OCI-LY1 (cell line): ENCODE results near the gene TMED6.

Experiments
- EZH2 ChIP-seq: fragments of 200-600 bp; sonication (generic), shearing (Covaris generic); IDR thresholded peaks from 2 replicates; pipeline ENCODE4 v1.8.0; 2017; ENCODE audit warnings: borderline replicate concordance, mixed run types, mild to moderate bottlenecking, antibody characterized with exemption, low read length, moderate library complexity, mixed read lengths
- TF ChIP-seq, protein P1 (sequence below): fragments of 200-600 bp; sonication (generic), shearing (Covaris generic); IDR thresholded peaks from 2 replicates; pipeline ENCODE4 v1.5.1; 2017; ENCODE audit warnings: mild to moderate bottlenecking, antibody characterized with exemption, low read length, moderate library complexity, mixed read lengths

DNA sequence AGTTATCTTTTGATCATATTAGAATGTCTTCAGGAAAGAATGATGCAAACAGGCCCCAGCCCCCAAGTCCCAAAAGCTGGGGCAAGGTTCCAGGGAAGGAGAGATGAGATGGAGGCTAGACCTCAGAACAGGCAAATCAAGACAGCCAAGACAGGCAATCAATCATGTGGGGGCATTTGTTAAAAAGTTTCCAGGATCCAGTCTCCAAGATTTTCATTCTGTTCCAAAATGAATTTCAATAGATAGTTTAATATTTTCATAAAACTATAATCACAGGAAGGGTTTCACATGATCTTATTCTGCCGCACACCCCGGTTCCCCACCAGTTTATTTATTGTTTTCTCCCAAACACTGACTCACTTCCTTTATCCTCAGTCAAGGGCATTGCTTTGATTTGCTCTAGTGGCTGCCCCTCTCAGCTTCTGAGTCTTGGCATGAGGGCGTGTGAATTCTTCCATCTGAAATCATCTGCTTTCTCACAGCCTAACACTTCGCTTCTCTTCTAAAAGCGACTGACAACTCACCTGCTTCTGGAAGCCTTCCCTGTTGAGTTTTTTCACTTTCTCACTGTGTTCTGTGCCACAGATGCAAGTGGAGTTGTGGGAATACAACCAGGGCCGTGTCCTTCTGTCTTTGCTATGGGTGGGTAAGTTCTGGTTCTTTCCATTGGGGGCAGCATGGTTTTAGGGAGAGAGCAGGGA is 46.4 kb upstream of the TMED6 start:
- no peak for TF ChIP-seq EZH2
- TF ChIP-seq, protein P1, sequence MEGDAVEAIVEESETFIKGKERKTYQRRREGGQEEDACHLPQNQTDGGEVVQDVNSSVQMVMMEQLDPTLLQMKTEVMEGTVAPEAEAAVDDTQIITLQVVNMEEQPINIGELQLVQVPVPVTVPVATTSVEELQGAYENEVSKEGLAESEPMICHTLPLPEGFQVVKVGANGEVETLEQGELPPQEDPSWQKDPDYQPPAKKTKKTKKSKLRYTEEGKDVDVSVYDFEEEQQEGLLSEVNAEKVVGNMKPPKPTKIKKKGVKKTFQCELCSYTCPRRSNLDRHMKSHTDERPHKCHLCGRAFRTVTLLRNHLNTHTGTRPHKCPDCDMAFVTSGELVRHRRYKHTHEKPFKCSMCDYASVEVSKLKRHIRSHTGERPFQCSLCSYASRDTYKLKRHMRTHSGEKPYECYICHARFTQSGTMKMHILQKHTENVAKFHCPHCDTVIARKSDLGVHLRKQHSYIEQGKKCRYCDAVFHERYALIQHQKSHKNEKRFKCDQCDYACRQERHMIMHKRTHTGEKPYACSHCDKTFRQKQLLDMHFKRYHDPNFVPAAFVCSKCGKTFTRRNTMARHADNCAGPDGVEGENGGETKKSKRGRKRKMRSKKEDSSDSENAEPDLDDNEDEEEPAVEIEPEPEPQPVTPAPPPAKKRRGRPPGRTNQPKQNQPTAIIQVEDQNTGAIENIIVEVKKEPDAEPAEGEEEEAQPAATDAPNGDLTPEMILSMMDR, result peak; percentile 27; the same call in 1 of the 2 replicates
